Left lung (tissue), 10 donors: Measurements from ENCODE around the gene SPX. TPM values are rescaled to one million over a fixed set of nuclear protein-coding genes. Genes with fewer than 3 reads are reported as not detected.

Source experiments
- ATAC-seq: fragments of 200-7000 bp; cut with Tn5 transposase; one replicate; pipeline ENCODE4 v1.9.1; 2020; ENCODE audit warnings: moderate library complexity
- DNase-seq, 4 donors: peaks; one replicate each; pipeline ENCODE4 v3.0.0-alpha.2; 2013 to 2020
- H3K27ac ChIP-seq, 2 donors: fragments of 200-600 bp; sonication (generic) in 1 of 2; one replicate each; pipeline versions ENCODE4 v1.5.0 to v1.8.0; 2020 to 2021
- H3K27me3 ChIP-seq, 2 donors: fragments of 200-600 bp; sonication (generic) in 1 of 2; one replicate each; pipeline versions ENCODE4 v1.5.0 to v1.8.0; 2020 to 2021
- H3K36me3 ChIP-seq, 2 donors: fragments of 200-600 bp; sonication (generic) in 1 of 2; one replicate each; pipeline versions ENCODE4 v1.5.0 to v1.8.0; 2020 to 2021
- H3K4me1 ChIP-seq, 2 donors: fragments of 200-600 bp; one replicate each; pipeline ENCODE4 v1.8.0; 2021
- H3K4me3 ChIP-seq, 2 donors: fragments of 200-600 bp; sonication (generic) in 1 of 2; one replicate each; pipeline versions ENCODE4 v1.5.0 to v1.8.0; 2020 to 2021; ENCODE audit warnings: mild to moderate bottlenecking in 1 of 2
- H3K9me3 ChIP-seq, 2 donors: fragments of 200-600 bp; sonication (generic) in 1 of 2; one replicate each; pipeline versions ENCODE4 v1.5.0 to v1.8.0; 2020 to 2021
- intact Hi-C, 2 donors: fragments of 100-400 bp; cut with DNase I; formaldehyde crosslinking; loops; one replicate each; pipeline versions ENCODE4 v1.11.2 to v1.14.2; 2022
- polyA plus RNA-seq, 6 donors: library from polyadenylated mRNA; unstranded; fragments of 120-200 nt; gene quantifications; one replicate each; pipeline ENCODE4 v1.2.1, GENCODE V29; 2013; ENCODE audit not compliant: insufficient read length in 6 of 6
- total RNA-seq, 2 donors: library from RNA; stranded (reverse); fragmentation: NEBNext Ultra II Directional; extraction: Animal tissue kit (Norgen Biotek cat#: 25700); gene quantifications; one replicate each; pipeline ENCODE4 v1.2.1, GENCODE V29; 2021
- TF ChIP-seq, protein P1 (sequence below), 2 donors: fragments of 200-600 bp; sonication (generic) in 1 of 2; IDR thresholded peaks; one replicate each; pipeline versions ENCODE4 v1.5.0 to v1.8.0; 2021; ENCODE audit warnings: antibody characterized with exemption in 2 of 2
- donor health status: DM: no; HTN: yes; CAD: no.
- donor health status: DM: no; HTN: no; CAD: no.

Gene SPX
- total and polyA plus RNA-seq, 8 donors: 0.44 to 13.5 (median 10.0) TPM

DNA sequence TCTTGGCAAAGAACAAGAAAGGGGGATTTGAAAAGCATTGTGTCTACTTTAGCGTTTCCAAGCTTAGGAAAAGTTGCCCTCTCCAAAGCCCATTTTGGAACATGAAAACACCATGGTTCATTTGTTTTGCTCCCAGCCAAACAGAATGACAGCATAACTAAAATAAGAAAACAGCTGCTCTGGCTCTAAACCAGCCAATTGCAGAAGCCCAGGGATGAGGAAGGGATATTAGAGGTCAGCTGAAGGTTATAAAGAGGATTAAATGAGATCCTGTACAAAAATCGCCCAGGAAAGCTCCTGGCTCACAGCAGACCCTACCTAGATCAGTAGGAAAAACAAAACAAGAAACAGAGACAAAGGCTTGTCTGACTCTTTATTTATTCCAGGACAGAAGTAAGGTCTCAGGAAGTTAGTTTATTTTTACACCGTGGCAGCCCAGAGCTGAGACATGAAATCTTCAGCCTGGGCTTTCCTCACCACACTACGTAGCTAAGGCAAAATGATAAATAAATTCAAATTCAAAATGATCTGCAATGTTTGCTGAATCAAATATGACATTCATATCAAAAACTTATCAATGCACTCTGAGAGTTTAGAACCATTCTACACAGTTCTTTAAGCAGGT lies 25.9 kb downstream of the SPX start:
- no peak overlapping the region for H3K27ac ChIP-seq
- no peaks in the 10 kb centered on the region for H3K4me1 ChIP-seq
- no peaks in the 10 kb centered on the region for H3K9me3 ChIP-seq
- no peaks in the 10 kb centered on the region for H3K27me3 ChIP-seq
- peak in 2 of 4 donors; percentile 75 to 83 for DNase-seq
- intact Hi-C loops: no loop called here
- no peaks in the 10 kb centered on the region for H3K36me3 ChIP-seq
- ATAC-seq: peak; percentile 30
- no peak overlapping the region for H3K4me3 ChIP-seq
- TF ChIP-seq, protein P1, sequence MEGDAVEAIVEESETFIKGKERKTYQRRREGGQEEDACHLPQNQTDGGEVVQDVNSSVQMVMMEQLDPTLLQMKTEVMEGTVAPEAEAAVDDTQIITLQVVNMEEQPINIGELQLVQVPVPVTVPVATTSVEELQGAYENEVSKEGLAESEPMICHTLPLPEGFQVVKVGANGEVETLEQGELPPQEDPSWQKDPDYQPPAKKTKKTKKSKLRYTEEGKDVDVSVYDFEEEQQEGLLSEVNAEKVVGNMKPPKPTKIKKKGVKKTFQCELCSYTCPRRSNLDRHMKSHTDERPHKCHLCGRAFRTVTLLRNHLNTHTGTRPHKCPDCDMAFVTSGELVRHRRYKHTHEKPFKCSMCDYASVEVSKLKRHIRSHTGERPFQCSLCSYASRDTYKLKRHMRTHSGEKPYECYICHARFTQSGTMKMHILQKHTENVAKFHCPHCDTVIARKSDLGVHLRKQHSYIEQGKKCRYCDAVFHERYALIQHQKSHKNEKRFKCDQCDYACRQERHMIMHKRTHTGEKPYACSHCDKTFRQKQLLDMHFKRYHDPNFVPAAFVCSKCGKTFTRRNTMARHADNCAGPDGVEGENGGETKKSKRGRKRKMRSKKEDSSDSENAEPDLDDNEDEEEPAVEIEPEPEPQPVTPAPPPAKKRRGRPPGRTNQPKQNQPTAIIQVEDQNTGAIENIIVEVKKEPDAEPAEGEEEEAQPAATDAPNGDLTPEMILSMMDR (IDR thresholded peaks at IDR 0.05): no peak

GRCh38 chr12:21552635-21553328 lies 26.7 kb downstream of the SPX start:
- TF ChIP-seq, protein P1 (IDR thresholded peaks at IDR 0.05): no peak
- H3K9me3 ChIP-seq: no peaks in the 10 kb centered on the region
- H3K4me3 ChIP-seq: no peak overlapping the region
- ATAC-seq (no peak), DNase-seq (no peak)
- H3K36me3 ChIP-seq: no peaks in the 10 kb centered on the region
- H3K27ac ChIP-seq: no peak overlapping the region
- no peaks in the 10 kb centered on the region for H3K27me3 ChIP-seq
- intact Hi-C loops: no loop called here
- H3K4me1 ChIP-seq: no peaks in the 10 kb centered on the region

- ATAC-seq (no peak), DNase-seq (no peak)
- Histone ChIP-seq H3K27ac (no peak overlapping the region), H3K4me1 (no peaks in the 10 kb centered on the region), H3K27me3 (no peaks in the 10 kb centered on the region), H3K9me3 (no peaks in the 10 kb centered on the region), H3K4me3 (no peak overlapping the region), H3K36me3 (no peaks in the 10 kb centered on the region)
- intact Hi-C loops: no loop called here
- TF ChIP-seq, protein P1 (IDR thresholded peaks at IDR 0.05): no peak
Measured at GRCh38 chr12:21553329-21553675, 27.2 kb downstream of the SPX start.

GRCh38 chr12:21558100-21558679 lies 32.1 kb downstream of the SPX start:
- ATAC-seq (no peak), DNase-seq (no peak)
- no peak overlapping the region for H3K4me3 ChIP-seq
- no peak overlapping the region for H3K27ac ChIP-seq
- no peaks in the 10 kb centered on the region for H3K36me3 ChIP-seq
- no peaks in the 10 kb centered on the region for H3K4me1 ChIP-seq
- TF ChIP-seq, protein P1 (IDR thresholded peaks at IDR 0.05): no peak
- intact Hi-C loops: no loop called here
- no peaks in the 10 kb centered on the region for H3K9me3 ChIP-seq
- H3K27me3 ChIP-seq: no peaks in the 10 kb centered on the region

DNA sequence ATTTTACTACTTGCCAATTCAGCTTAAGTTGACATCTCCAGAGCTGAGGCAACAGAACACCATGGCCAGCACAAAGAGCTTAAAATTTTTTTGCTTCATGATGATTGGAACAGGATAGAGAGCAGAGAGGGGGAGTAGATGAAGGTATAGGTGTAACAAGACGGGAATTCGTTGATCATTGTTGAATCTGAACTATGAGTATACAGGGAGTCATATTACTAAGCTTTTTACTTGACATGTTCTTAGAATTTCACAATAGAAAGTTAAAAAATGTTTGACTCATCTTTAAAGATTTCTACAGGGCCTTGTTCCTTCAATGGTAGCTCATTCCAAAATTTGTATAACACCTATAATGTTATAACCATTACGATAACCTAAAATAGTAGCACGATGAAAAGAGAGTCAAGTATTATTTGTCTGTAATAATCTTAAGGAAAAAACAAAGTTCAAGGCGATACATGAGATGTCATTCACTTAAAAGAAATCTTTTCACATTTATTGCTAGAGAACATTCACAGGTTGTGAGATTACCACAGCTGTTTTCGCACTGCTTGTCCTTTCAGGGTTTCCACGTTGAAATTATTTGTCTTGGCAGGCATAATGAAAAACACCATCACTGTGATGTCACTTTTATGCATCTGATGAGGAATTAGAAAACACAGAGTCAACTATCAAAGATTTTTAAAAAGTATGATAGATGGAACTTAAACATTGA lies 33.9 kb downstream of the SPX start:
- Histone ChIP-seq H3K4me1 (no peaks in the 10 kb centered on the region), H3K36me3 (no peaks in the 10 kb centered on the region), H3K9me3 (no peaks in the 10 kb centered on the region), H3K27ac (no peak overlapping the region), H3K4me3 (no peak overlapping the region), H3K27me3 (no peaks in the 10 kb centered on the region)
- ATAC-seq: no peak
- intact Hi-C loops: no loop called here
- TF ChIP-seq, protein P1 (IDR thresholded peaks at IDR 0.05): no peak
- no peak for DNase-seq
